Right lobe of liver (tissue), 4 donors: Measurements from ENCODE around the gene CPNE4.

Experiments used
- CTCF ChIP-seq, 4 donors: fragments of 200-600 bp in 3 of 4; fragments of 450-650 bp in 1 of 4; IDR thresholded peaks; one replicate each; pipeline versions ENCODE4 v1.5.1 to v1.8.0; 2016 to 2022; ENCODE audit warnings: antibody characterized with exemption in 4 of 4, mild to moderate bottlenecking in 2 of 4
- POLR2A ChIP-seq: fragments of 450-650 bp; IDR thresholded peaks from one replicate; pipeline ENCODE4 v1.6.1; 2017; ENCODE audit warnings: antibody characterized with exemption, mild to moderate bottlenecking
- donor health status: DM: no; HTN: no; CAD: no.
- donor health status: DM: no; HTN: no; CAD: no.
- donor health status: DM: no; HTN: yes; CAD: no.

GRCh38 chr3:131694376-131694775 is 340.4 kb downstream of the CPNE4 start:
- no peak for TF ChIP-seq CTCF (IDR thresholded peaks at IDR 0.05)
- no peak for TF ChIP-seq POLR2A
